B cell (primary cell): ENCODE measurements around the gene SEMA6A. TPM values are rescaled to one million over a fixed set of nuclear protein-coding genes. Genes with fewer than 3 reads are reported as not detected.

Experiments used
- ATAC-seq: fragments of 200-7000 bp; cut with Tn5 transposase; one replicate; pipeline ENCODE4 v1.10.0; 2021; ENCODE audit warnings: low read depth, mild to moderate bottlenecking, moderate number of reproducible peaks, moderate library complexity
- CTCF ChIA-PET: fragments of 350-600 bp; sonication (Branson Sonifier 250); formaldehyde crosslinking; loops from one replicate; lab custom pipeline; 2021; ENCODE audit warnings: antibody characterized with exemption, inconsistent platforms; lab: Charles Lee
- POLR2A ChIA-PET: fragments of 350-600 bp; sonication (Branson Sonifier 250); formaldehyde crosslinking; loops from one replicate; lab custom pipeline; 2021; ENCODE audit warnings: antibody characterized with exemption; lab: Charles Lee
- DNase-seq: peaks from one replicate; pipeline ENCODE4 v3.0.0; 2013
- H2AFZ ChIP-seq: 2 replicates; pipeline ENCODE4 v1.6.1; 2012; ENCODE audit warnings: mild to moderate bottlenecking, low read depth, low read length; ENCODE audit not compliant: insufficient read depth, poor library complexity, severe bottlenecking
- H3K27ac ChIP-seq, 2 donors: 1 replicate in 1 of 2; 2 replicates in 1 of 2; pipeline ENCODE4 v1.5.1; 2012 to 2013; ENCODE audit warnings: low read length in 2 of 2, mild to moderate bottlenecking in 2 of 2, moderate library complexity in 1 of 2
- H3K27me3 ChIP-seq, 4 experiments: fragments of 200-600 bp in 1 of 4; sonication (generic) in 1 of 4; replicated peaks in 1 of 4; 1 replicate in 2 of 4; 2 replicates in 2 of 4; pipeline versions ENCODE4 v1.6.1 to v1.7.0; 2013 to 2016; ENCODE audit warnings: low read length in 3 of 4, mild to moderate bottlenecking in 2 of 4, mixed read lengths in 1 of 4, moderate library complexity in 1 of 4; ENCODE audit not compliant: insufficient read depth in 4 of 4, control insufficient read depth in 3 of 4; ENCODE audit errors: control extremely low read depth in 1 of 4
- H3K36me3 ChIP-seq, 2 experiments: replicated peaks in 1 of 2; 1 replicate in 1 of 2; 2 replicates in 1 of 2; pipeline versions ENCODE4 v1.6.1 to v1.7.1; 2013; ENCODE audit warnings: low read length in 1 of 2; ENCODE audit not compliant: insufficient read depth in 2 of 2, control insufficient read depth in 1 of 2; ENCODE audit errors: control extremely low read depth in 1 of 2, extremely low read depth in 1 of 2
- H3K4me1 ChIP-seq, 2 donors: fragments of 200-600 bp in 1 of 2; sonication (generic) in 1 of 2; 1 replicate in 1 of 2; 2 replicates in 1 of 2; pipeline versions ENCODE4 v1.5.1 to v1.6.1; 2013 to 2017; ENCODE audit warnings: low read length in 2 of 2; ENCODE audit not compliant: control insufficient read depth in 2 of 2, insufficient read depth in 2 of 2
- H3K4me2 ChIP-seq: replicated peaks from 2 replicates; pipeline ENCODE3; 2012; ENCODE audit warnings: mild to moderate bottlenecking, low read depth, low read length; ENCODE audit not compliant: poor library complexity, severe bottlenecking
- H3K4me3 ChIP-seq, 5 experiments: fragments of 200-600 bp in 1 of 5; sonication (generic) in 1 of 5; 1 replicate in 3 of 5; 2 replicates in 2 of 5; pipeline versions ENCODE4 v1.5.1 to v1.7.0; 2011 to 2016; ENCODE audit warnings: low read length in 4 of 5, mild to moderate bottlenecking in 4 of 5, low read depth in 2 of 5, control low read depth in 1 of 5, moderate library complexity in 1 of 5; ENCODE audit not compliant: insufficient read depth in 1 of 5; ENCODE audit errors: control extremely low read depth in 1 of 5, extremely low read depth in 1 of 5
- H3K79me2 ChIP-seq: fragments of 200-600 bp; sonication (generic); one replicate; pipeline ENCODE4 v1.6.0; 2016; ENCODE audit warnings: low read length; ENCODE audit not compliant: control insufficient read depth, insufficient read depth
- H3K9ac ChIP-seq: fragments of 200-600 bp; sonication (generic); 2 replicates; pipeline ENCODE4 v1.6.1; 2017; ENCODE audit warnings: mild to moderate bottlenecking, low read length, moderate library complexity
- H3K9me3 ChIP-seq, 3 donors: one replicate each; pipeline versions ENCODE4 v1.6.1 to v1.7.1; 2013; ENCODE audit warnings: low read length in 2 of 3; ENCODE audit not compliant: control insufficient read depth in 2 of 3, insufficient read depth in 1 of 3; ENCODE audit errors: control extremely low read depth in 1 of 3
- H4K20me1 ChIP-seq: 2 replicates; pipeline ENCODE4 v1.6.0; 2012; ENCODE audit warnings: mild to moderate bottlenecking, low read length; ENCODE audit not compliant: insufficient read depth, control insufficient read depth, poor library complexity, severe bottlenecking
- H3K27ac Mint-ChIP-seq: one replicate; pipeline ENCODE4 v1.8.0; 2021; ENCODE audit warnings: mixed read lengths
- H3K27me3 Mint-ChIP-seq: one replicate; pipeline ENCODE4 v1.8.0; 2021; ENCODE audit warnings: mixed read lengths
- H3K4me1 Mint-ChIP-seq: one replicate; pipeline ENCODE4 v1.8.0; 2021; ENCODE audit warnings: mixed read lengths
- H3K4me3 Mint-ChIP-seq: one replicate; pipeline ENCODE4 v1.8.0; 2021; ENCODE audit warnings: mixed read lengths
- H3K9me3 Mint-ChIP-seq: one replicate; pipeline ENCODE4 v1.8.0; 2022; ENCODE audit warnings: mixed read lengths; ENCODE audit not compliant: insufficient read depth
- EZH2 ChIP-seq: IDR thresholded peaks from 2 replicates; pipeline ENCODE4 v1.6.1; 2012; ENCODE audit warnings: borderline replicate concordance, low read depth, mild to moderate bottlenecking, moderate library complexity, low read length; ENCODE audit not compliant: insufficient read depth, poor library complexity, severe bottlenecking
- WGBS: methylation state at CpG from one replicate; pipeline ENCODE4 v1.1.5; 2013; ENCODE audit warnings: missing lambda C conversion rate; ENCODE audit not compliant: insufficient coverage; 5-methylcytosine and 5-hydroxymethylcytosine counted together
- intact Hi-C: fragments of 100-400 bp; cut with micrococcal nuclease; formaldehyde crosslinking; loops from one replicate; pipeline ENCODE4 v1.10.0; 2022
- polyA plus RNA-seq: library from polyadenylated mRNA; depleted of rRNA; stranded (reverse); fragments of >200 nt; gene quantifications from 2 replicates; pipeline ENCODE4 v1.2.3, GENCODE V29; 2012
- total RNA-seq, 2 donors: library from RNA; stranded (reverse); fragments of 120-200 nt in 1 of 2; gene quantifications; 1 replicate in 1 of 2; 2 replicates in 1 of 2; pipeline versions ENCODE4 v1.2.3 to v1.2.4, GENCODE V29; 2013 to 2022
- TF ChIP-seq, protein P1 (sequence below): fragments of 200-600 bp; IDR thresholded peaks from one replicate; pipeline ENCODE4 v1.8.0; 2022; ENCODE audit warnings: antibody characterized with exemption, mild to moderate bottlenecking

The SEMA6A gene
- total and polyA plus RNA-seq, 2 donors (not counting 1 experiment from before 2014, with no cell fraction given): 0.44 TPM; not detected in 1

DNA sequence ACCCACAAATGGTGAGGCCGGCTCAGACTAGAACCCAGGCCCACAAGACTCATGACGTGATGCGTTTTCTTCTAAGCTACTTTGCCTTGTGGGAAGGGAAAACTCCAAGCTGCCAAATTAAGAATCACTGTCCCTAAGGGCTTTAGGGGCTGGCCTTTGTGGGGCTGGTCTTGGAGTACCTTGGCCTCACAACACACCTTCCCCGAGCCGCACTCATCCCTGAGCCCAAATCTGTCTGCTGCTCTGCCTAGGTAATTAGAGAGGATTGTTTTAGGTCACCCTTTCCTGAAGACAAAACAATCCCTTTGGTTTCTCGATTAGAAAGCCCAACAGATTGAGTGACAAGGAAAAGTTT is 137.3 kb downstream of the SEMA6A start:
- Histone ChIP-seq H3K27ac (no peak overlapping the region), H3K4me3 (no peak overlapping the region), H3K79me2 (no peaks in the 10 kb centered on the region), H3K4me1 (no peaks in the 10 kb centered on the region), H3K27me3 (no peaks in the 10 kb centered on the region), H3K9ac (no peak overlapping the region), H4K20me1 (no peaks in the 10 kb centered on the region), H3K4me2 (no peak overlapping the region), H3K36me3 (no peaks in the 10 kb centered on the region), H2AFZ (no peak overlapping the region), H3K9me3 (no peaks in the 10 kb centered on the region)
- no peak overlapping the region for H3K4me3 Mint-ChIP-seq
- 100% methylated on average over 1 of the region's 6 CpGs for WGBS
- no peaks in the 10 kb centered on the region for H3K27me3 Mint-ChIP-seq
- no peak overlapping the region for H3K27ac Mint-ChIP-seq
- DNase-seq (no peak), ATAC-seq (no peak)
- H3K9me3 Mint-ChIP-seq: peaks cover 3% of the 10 kb centered on the region
- ChIA-PET CTCF (no interaction called here), POLR2A (no interaction called here)
- intact Hi-C loops: no loop called here
- H3K4me1 Mint-ChIP-seq: no peaks in the 10 kb centered on the region
- no peak for TF ChIP-seq EZH2
- TF ChIP-seq, protein P1, sequence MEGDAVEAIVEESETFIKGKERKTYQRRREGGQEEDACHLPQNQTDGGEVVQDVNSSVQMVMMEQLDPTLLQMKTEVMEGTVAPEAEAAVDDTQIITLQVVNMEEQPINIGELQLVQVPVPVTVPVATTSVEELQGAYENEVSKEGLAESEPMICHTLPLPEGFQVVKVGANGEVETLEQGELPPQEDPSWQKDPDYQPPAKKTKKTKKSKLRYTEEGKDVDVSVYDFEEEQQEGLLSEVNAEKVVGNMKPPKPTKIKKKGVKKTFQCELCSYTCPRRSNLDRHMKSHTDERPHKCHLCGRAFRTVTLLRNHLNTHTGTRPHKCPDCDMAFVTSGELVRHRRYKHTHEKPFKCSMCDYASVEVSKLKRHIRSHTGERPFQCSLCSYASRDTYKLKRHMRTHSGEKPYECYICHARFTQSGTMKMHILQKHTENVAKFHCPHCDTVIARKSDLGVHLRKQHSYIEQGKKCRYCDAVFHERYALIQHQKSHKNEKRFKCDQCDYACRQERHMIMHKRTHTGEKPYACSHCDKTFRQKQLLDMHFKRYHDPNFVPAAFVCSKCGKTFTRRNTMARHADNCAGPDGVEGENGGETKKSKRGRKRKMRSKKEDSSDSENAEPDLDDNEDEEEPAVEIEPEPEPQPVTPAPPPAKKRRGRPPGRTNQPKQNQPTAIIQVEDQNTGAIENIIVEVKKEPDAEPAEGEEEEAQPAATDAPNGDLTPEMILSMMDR: no peak

DNA sequence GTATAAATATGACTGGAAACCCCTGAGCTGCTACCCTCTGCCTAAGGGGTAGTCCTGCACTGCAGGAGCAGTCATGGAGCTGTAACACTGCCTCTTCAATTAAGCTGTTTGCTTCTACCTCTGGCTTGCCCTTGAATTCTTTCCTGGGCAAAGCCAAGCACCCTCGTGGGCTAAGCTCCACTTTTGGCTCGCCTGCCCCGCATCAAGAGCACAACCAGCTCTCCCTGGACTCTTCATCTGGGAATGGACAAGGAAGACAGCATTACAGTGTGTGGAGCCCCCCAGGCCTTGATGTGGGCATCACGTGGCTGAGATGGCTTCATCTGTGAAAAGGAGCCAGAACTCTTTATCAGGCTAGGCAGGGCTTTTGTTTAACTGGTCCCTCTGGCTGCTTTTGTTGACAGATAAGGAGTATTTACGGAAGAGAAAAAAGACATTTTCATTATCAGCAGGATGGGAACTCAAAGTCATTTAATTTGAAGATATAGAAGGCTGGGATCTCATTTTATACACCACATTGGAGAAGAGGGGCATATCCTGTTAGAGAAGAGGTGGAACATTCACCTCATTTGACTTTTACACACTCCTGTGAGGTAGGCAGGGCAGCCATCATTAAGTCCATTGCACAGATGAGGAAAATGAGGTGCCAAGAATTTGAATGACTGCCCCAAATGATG is 137.8 kb downstream of the SEMA6A start:
- POLR2A ChIA-PET: no interaction called here
- H3K27me3 ChIP-seq: no peaks in the 10 kb centered on the region
- H4K20me1 ChIP-seq: no peaks in the 10 kb centered on the region
- TF ChIP-seq, protein P1: no peak
- TF ChIP-seq EZH2: no peak
- intact Hi-C loops: no loop called here
- H3K36me3 ChIP-seq: no peaks in the 10 kb centered on the region
- Mint-ChIP-seq H3K4me3 (no peak overlapping the region), H3K27me3 (no peaks in the 10 kb centered on the region), H3K4me1 (no peaks in the 10 kb centered on the region), H3K9me3 (peaks cover 3% of the 10 kb centered on the region), H3K27ac (no peak overlapping the region)
- ATAC-seq (no peak), DNase-seq (no peak)
- no peak overlapping the region for H3K9ac ChIP-seq
- no peak overlapping the region for H3K4me2 ChIP-seq
- no peak overlapping the region for H3K27ac ChIP-seq
- H3K79me2 ChIP-seq: no peaks in the 10 kb centered on the region
- CTCF ChIA-PET: no interaction called here
- H3K4me1 ChIP-seq: no peaks in the 10 kb centered on the region
- no peak overlapping the region for H3K4me3 ChIP-seq
- WGBS: 98% methylated on average over 4 of the region's 5 CpGs
- no peaks in the 10 kb centered on the region for H3K9me3 ChIP-seq
- no peak overlapping the region for H2AFZ ChIP-seq
